ENCODE measurements around the gene TCF4. TPM values are rescaled to one million over a fixed set of nuclear protein-coding genes. Genes with fewer than 3 reads are reported as not detected.

The TCF4 gene
- total and polyA plus RNA-seq, 7 donors: 3.5 to 149 (median 106) TPM

DNA sequence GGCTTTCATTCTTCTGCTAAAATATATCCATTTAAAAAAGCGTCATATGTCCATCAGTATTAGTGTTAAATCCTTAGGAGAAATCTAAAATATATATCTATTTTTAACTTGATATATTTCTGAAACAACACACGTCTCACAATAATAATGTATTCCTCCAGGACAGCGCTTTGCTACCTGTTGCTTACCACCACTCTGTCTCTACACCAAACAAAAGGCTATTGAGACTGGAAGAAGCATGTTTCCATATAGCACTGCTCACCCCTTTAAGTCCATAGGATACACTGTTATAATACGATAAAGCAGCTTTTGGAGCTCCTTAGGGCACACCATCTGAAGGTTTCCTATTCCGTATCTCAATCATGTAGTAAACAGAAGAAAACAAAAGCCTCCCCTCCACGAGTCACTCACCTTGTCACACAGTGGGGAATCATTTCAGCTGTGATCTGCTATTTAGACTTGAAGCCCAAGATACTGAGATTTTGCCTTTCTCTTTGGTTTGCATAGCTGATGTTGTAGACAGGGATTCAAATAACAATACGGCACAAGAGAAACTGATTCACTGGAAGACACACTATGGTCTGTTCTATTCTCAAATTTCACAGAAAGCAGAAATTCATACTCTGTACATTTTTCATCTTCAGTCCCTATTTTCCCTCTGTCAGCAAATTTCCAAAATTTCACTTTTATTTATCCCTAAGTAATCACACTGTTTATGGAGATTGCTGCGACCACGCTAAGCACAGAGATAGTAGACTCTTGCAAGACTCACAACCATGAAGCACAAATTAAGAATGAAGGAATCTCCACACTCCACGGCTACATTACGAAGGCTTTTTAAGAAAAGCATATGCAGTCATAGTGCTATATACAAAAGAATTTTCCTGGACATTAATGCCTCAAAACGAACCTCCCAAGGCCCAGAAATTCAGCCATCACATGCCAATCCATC, 187.1 kb downstream of the TCF4 start:
- no peaks in the 10 kb centered on the region for H3K9me3 ChIP-seq
- intact Hi-C loops (cut with DNase I): loop anchor here (5.0 to 10.0 kb wide), 4 partner anchors 79 to 1234 kb away; partner anchors contain the start of genes TCF4 and TXNL1
- no peaks in the 10 kb centered on the region for H3K27me3 ChIP-seq
- TF ChIP-seq POLR2A (IDR thresholded peaks at IDR 0.05) (no peak), EP300 (IDR thresholded peaks at IDR 0.05) (no peak), POLR2AphosphoS5 (IDR thresholded peaks at IDR 0.05) (no peak)
- TF ChIP-seq, protein P1, sequence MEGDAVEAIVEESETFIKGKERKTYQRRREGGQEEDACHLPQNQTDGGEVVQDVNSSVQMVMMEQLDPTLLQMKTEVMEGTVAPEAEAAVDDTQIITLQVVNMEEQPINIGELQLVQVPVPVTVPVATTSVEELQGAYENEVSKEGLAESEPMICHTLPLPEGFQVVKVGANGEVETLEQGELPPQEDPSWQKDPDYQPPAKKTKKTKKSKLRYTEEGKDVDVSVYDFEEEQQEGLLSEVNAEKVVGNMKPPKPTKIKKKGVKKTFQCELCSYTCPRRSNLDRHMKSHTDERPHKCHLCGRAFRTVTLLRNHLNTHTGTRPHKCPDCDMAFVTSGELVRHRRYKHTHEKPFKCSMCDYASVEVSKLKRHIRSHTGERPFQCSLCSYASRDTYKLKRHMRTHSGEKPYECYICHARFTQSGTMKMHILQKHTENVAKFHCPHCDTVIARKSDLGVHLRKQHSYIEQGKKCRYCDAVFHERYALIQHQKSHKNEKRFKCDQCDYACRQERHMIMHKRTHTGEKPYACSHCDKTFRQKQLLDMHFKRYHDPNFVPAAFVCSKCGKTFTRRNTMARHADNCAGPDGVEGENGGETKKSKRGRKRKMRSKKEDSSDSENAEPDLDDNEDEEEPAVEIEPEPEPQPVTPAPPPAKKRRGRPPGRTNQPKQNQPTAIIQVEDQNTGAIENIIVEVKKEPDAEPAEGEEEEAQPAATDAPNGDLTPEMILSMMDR (IDR thresholded peaks at IDR 0.05): no peak
- peak overlapping the region; percentile 4 to 42 (median 40) for H3K4me3 ChIP-seq
- no peaks in the 10 kb centered on the region for H3K36me3 ChIP-seq
- H3K27ac ChIP-seq: peak overlapping the region; percentile 73 to 83 (median 78)
- peaks cover 0 to 66% (median 38%) of the 10 kb centered on the region in 4 donors for H3K4me1 ChIP-seq
- DNase-seq: no peak
- 62 to 70% methylated on average over 12 of the region's 12 CpGs for WGBS, 2 donors

DNA sequence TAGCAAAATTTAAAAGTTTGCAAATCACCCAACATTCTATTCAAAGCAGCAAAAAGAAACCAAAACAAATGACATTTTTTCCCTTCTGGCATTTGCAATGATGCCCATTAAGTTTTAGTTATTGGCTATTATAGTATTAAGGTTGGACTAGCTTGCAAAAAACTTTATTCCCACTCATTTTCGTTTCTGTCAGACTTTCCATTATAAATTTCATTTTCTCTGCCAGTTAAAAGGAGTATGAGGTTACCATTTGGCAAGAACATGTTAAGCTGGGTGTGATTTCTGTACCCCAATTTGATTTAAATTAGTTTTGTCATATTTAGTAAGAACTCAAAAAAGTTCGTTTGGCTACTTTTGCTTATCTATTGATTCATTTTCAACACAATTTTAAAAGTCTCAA, 187.9 kb downstream of the TCF4 start:
- Histone ChIP-seq H3K27ac (peak overlapping the region; percentile 73 to 83 (median 78)), H3K9me3 (no peaks in the 10 kb centered on the region), H3K36me3 (no peaks in the 10 kb centered on the region), H3K4me3 (peak overlapping the region in 2 of 4 donors; percentile 40 to 42), H3K27me3 (no peaks in the 10 kb centered on the region), H3K4me1 (peaks cover 0 to 60% (median 34%) of the 10 kb centered on the region in 4 donors)
- DNase-seq: no peak
- no peak for TF ChIP-seq POLR2A (IDR thresholded peaks at IDR 0.05)
- TF ChIP-seq POLR2AphosphoS5 (IDR thresholded peaks at IDR 0.05): no peak
- TF ChIP-seq, protein P1 (IDR thresholded peaks at IDR 0.05): no peak
- TF ChIP-seq EP300 (IDR thresholded peaks at IDR 0.05): no peak
- 48 to 62% methylated on average over 2 of the region's 2 CpGs for WGBS, 2 donors
- intact Hi-C loops (cut with DNase I): loop anchor here (5.0 to 10.0 kb wide), 4 partner anchors 78 to 1235 kb away; partner anchors contain the start of genes TCF4 and TXNL1

DNA sequence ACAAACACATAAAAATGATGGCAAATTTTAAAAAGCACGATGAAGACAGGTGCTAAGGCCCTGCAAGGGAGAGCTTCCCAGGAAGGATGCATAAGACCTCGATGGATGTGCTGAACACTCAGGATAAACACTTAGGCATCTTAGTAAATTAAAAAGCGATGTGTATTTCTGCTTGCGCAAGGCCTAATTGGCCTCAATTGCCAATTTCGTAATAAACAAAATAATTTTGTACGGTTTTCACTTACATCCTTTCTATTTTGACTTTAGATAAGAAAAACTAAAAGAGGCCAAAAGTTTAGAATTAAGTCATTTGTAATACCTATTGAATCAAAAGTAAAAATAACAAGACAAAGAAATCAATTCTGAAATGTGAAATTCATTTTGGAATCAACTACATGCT, 189.1 kb downstream of the TCF4 start:
- intact Hi-C loops (cut with DNase I): no loop called here

DNA sequence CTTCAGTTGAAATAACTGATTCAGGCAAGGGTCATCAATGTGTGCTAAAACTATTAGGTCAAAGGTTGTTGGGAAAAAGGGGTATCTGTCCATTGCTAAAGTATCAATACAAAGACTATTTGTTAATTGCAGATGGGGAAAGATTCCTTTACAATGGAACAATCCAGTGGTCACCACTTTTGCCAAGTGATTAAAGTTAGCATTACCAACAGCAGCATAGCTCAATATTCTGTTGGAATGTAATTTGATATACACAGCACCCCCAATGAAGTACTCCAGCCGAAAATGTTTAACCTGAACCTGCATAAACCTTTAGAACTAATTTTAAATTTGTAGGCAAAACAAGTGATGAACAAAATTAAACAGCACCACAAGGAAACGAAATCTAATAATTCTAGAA, 191.0 kb downstream of the TCF4 start:
- DNase-seq: no peak
- H3K27ac ChIP-seq: peak overlapping the region in 3 of 4 donors; percentile 5 to 32 (median 28)
- no peaks in the 10 kb centered on the region for H3K9me3 ChIP-seq
- no peak overlapping the region for H3K4me3 ChIP-seq
- no peak for TF ChIP-seq POLR2AphosphoS5 (IDR thresholded peaks at IDR 0.05)
- TF ChIP-seq, protein P1 (IDR thresholded peaks at IDR 0.05): no peak
- no peak for TF ChIP-seq EP300 (IDR thresholded peaks at IDR 0.05)
- no peak for TF ChIP-seq POLR2A (IDR thresholded peaks at IDR 0.05)
- WGBS, 2 donors: 48 to 64% methylated on average over 2 of the region's 2 CpGs
- intact Hi-C loops (cut with DNase I): no loop called here
- no peaks in the 10 kb centered on the region for H3K36me3 ChIP-seq
- H3K27me3 ChIP-seq: no peaks in the 10 kb centered on the region
- H3K4me1 ChIP-seq: peaks cover 0 to 40% (median 25%) of the 10 kb centered on the region in 4 donors

More for the DNA sequence above, 189.1 kb downstream of the TCF4 start:
- Histone ChIP-seq H3K9me3 (no peaks in the 10 kb centered on the region), H3K4me1 (peaks cover 0 to 49% (median 28%) of the 10 kb centered on the region in 4 donors), H3K27ac (peak overlapping the region; percentile 11 to 83 (median 78)), H3K4me3 (no peak overlapping the region), H3K27me3 (no peaks in the 10 kb centered on the region), H3K36me3 (no peaks in the 10 kb centered on the region)
- 77 to 83% methylated on average over 6 of the region's 6 CpGs for WGBS, 2 donors
- DNase-seq: no peak
- TF ChIP-seq POLR2A (IDR thresholded peaks at IDR 0.05) (no peak), POLR2AphosphoS5 (IDR thresholded peaks at IDR 0.05) (no peak), EP300 (IDR thresholded peaks at IDR 0.05) (no peak)
- TF ChIP-seq, protein P1 (IDR thresholded peaks at IDR 0.05): no peak

Measured in sigmoid colon (tissue), 7 donors.